Transverse colon (tissue), 3 donors: ENCODE measurements around the gene ZNHIT3.

Experiments used
- CTCF ChIP-seq, 5 experiments: fragments of 200-600 bp in 3 of 5; fragments of 450-650 bp in 2 of 5; sonication (generic) in 3 of 5; IDR thresholded peaks; 1 replicate in 2 of 5; 2 replicates in 3 of 5; pipeline ENCODE4 v1.5.1; 2016 to 2017; ENCODE audit warnings: antibody characterized with exemption in 5 of 5, inconsistent platforms in 3 of 5, mild to moderate bottlenecking in 2 of 5, moderate library complexity in 1 of 5
- EP300 ChIP-seq: sonication (generic); formaldehyde crosslinking; IDR thresholded peaks from one replicate; pipeline ENCODE4 v1.6.1; 2017; ENCODE audit warnings: antibody characterized with exemption, low read depth

- TF ChIP-seq CTCF (IDR thresholded peaks at IDR 0.05) (no peak), EP300 (no peak)
Observed at GRCh38 chr17:36470499-36470898, 16.0 kb upstream of the ZNHIT3 start.
